Chondrocyte (in vitro differentiated cells): ENCODE measurements around the gene MUC2. TPM values are rescaled to one million over a fixed set of nuclear protein-coding genes. Genes with fewer than 3 reads are reported as not detected.

ENCODE experiments used
- DNase-seq: peaks from one replicate; pipeline ENCODE4 v3.0.0; 2021; ENCODE audit warnings: mixed read lengths, low spot score
- H3K27ac Mint-ChIP-seq: one replicate; pipeline ENCODE4 v1.8.0; 2021; ENCODE audit warnings: mild to moderate bottlenecking, moderate library complexity, mixed read lengths; ENCODE audit not compliant: unreplicated experiment
- H3K27me3 Mint-ChIP-seq: 2 replicates; pipeline ENCODE4 v1.8.0; 2021; ENCODE audit warnings: low read depth, mixed read lengths
- H3K36me3 Mint-ChIP-seq: 2 replicates; pipeline ENCODE4 v1.8.0; 2021; ENCODE audit warnings: low read depth, mixed read lengths
- H3K4me1 Mint-ChIP-seq: 2 replicates; pipeline ENCODE4 v1.8.0; 2021; ENCODE audit warnings: low read depth, mild to moderate bottlenecking, mixed read lengths
- H3K4me3 Mint-ChIP-seq: one replicate; pipeline ENCODE4 v1.8.0; 2021; ENCODE audit warnings: mild to moderate bottlenecking, moderate library complexity, mixed read lengths; ENCODE audit not compliant: unreplicated experiment
- H3K9me3 Mint-ChIP-seq: 2 replicates; pipeline ENCODE4 v1.8.0; 2021; ENCODE audit warnings: low read depth, mixed read lengths
- total RNA-seq: library from RNA; stranded (reverse); gene quantifications from 3 replicates; pipeline ENCODE4 v1.2.1, GENCODE V29; 2021
- TF ChIP-seq, protein P1 (sequence below): fragments of 200-600 bp; sonication (generic); IDR thresholded peaks from 2 replicates; pipeline ENCODE4 v1.5.0; 2021; ENCODE audit warnings: antibody characterized with exemption, mild to moderate bottlenecking, moderate library complexity

Gene MUC2
- total RNA-seq, 1 donor from 2014 or later: not detected

DNA sequence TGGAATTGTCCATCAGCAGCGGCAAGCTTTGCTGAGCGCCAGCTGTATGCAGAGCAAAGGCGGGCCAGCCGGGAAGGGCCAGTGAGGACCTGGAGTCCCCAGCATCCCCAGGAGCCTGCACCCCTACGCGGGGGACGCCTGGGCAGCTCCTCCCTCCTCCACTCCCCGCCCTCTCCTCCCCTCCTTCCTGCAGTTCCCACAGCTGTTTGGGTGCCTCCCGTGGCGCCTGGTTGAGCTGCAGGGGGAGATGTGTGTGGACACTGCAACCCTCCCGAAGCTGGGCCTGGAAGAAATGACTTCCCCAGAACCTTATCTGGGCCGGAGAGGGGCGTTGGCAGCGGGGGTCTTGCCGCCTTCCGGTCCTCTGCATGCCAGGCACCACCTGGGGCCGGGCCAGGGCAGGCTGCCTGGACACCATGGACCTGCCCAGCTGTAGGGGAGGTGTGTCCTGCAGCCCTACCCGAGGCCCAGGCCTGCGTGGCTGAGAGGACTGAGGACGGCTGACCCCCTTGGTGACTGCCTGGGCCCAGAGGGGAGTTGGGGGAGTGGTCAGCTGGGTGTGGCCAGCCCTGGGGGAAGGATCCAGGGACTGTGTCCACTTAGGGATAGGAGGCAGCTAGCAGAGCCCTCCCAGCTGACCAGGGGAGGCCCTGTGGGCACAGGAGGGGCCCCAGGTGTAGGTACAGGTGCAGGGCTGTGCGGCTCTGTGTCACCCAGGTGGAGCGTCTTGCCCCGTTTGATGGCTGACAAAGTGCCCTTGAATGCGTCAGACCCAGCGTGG lies 21.4 kb upstream of the MUC2 start:
- TF ChIP-seq, protein P1, sequence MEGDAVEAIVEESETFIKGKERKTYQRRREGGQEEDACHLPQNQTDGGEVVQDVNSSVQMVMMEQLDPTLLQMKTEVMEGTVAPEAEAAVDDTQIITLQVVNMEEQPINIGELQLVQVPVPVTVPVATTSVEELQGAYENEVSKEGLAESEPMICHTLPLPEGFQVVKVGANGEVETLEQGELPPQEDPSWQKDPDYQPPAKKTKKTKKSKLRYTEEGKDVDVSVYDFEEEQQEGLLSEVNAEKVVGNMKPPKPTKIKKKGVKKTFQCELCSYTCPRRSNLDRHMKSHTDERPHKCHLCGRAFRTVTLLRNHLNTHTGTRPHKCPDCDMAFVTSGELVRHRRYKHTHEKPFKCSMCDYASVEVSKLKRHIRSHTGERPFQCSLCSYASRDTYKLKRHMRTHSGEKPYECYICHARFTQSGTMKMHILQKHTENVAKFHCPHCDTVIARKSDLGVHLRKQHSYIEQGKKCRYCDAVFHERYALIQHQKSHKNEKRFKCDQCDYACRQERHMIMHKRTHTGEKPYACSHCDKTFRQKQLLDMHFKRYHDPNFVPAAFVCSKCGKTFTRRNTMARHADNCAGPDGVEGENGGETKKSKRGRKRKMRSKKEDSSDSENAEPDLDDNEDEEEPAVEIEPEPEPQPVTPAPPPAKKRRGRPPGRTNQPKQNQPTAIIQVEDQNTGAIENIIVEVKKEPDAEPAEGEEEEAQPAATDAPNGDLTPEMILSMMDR: no peak
- Mint-ChIP-seq H3K4me3 (no peak overlapping the region), H3K27me3 (peaks cover 17% of the 10 kb centered on the region), H3K36me3 (no peaks in the 10 kb centered on the region), H3K27ac (no peak overlapping the region), H3K4me1 (no peaks in the 10 kb centered on the region), H3K9me3 (no peaks in the 10 kb centered on the region)
- no peak for DNase-seq

GRCh38 chr11:1054143-1055108 lies 20.2 kb upstream of the MUC2 start:
- DNase-seq: no peak
- H3K4me1 Mint-ChIP-seq: no peaks in the 10 kb centered on the region
- H3K4me3 Mint-ChIP-seq: no peak overlapping the region
- no peaks in the 10 kb centered on the region for H3K9me3 Mint-ChIP-seq
- peaks cover 12% of the 10 kb centered on the region for H3K27me3 Mint-ChIP-seq
- no peaks in the 10 kb centered on the region for H3K36me3 Mint-ChIP-seq
- TF ChIP-seq, protein P1: no peak
- H3K27ac Mint-ChIP-seq: no peak overlapping the region

GRCh38 chr11:1055109-1055703 lies 19.5 kb upstream of the MUC2 start:
- H3K4me3 Mint-ChIP-seq: no peak overlapping the region
- peaks cover 12% of the 10 kb centered on the region for H3K27me3 Mint-ChIP-seq
- TF ChIP-seq, protein P1: no peak
- no peaks in the 10 kb centered on the region for H3K9me3 Mint-ChIP-seq
- DNase-seq: no peak
- no peaks in the 10 kb centered on the region for H3K36me3 Mint-ChIP-seq
- no peak overlapping the region for H3K27ac Mint-ChIP-seq
- H3K4me1 Mint-ChIP-seq: peaks cover under 1% of the 10 kb centered on the region

GRCh38 chr11:1055990-1056771 lies 18.5 kb upstream of the MUC2 start:
- Mint-ChIP-seq H3K4me1 (peaks cover 9% of the 10 kb centered on the region), H3K9me3 (no peaks in the 10 kb centered on the region), H3K27ac (no peak overlapping the region), H3K4me3 (no peak overlapping the region), H3K36me3 (no peaks in the 10 kb centered on the region), H3K27me3 (peaks cover 12% of the 10 kb centered on the region)
- no peak for DNase-seq
- TF ChIP-seq, protein P1: no peak
